ENCODE data around the gene CSTA.

CSTA gene

DNA sequence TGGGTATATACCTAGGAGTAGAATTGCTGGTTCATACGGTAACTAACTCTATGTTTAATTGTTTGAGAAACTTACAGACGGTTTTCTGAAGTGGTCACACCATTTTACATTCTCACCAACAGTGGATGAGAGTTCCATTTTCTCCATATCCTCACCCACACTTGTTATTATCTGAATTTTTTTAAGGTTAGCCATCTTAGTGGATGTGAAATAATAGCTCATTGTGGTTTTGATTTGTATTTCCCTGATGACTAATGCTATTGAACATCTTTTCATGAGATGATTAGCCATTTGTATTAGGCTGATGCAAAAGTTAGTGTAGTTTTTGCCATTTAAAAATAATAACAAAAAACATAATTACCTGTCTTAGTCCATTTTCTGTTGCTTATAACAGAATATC is 18.6 kb downstream of the CSTA start:
- no peaks in the 10 kb centered on the region for H3K36me3 ChIP-seq (replicated peaks)
- no peak for DNase-seq
- TF ChIP-seq, protein P1, sequence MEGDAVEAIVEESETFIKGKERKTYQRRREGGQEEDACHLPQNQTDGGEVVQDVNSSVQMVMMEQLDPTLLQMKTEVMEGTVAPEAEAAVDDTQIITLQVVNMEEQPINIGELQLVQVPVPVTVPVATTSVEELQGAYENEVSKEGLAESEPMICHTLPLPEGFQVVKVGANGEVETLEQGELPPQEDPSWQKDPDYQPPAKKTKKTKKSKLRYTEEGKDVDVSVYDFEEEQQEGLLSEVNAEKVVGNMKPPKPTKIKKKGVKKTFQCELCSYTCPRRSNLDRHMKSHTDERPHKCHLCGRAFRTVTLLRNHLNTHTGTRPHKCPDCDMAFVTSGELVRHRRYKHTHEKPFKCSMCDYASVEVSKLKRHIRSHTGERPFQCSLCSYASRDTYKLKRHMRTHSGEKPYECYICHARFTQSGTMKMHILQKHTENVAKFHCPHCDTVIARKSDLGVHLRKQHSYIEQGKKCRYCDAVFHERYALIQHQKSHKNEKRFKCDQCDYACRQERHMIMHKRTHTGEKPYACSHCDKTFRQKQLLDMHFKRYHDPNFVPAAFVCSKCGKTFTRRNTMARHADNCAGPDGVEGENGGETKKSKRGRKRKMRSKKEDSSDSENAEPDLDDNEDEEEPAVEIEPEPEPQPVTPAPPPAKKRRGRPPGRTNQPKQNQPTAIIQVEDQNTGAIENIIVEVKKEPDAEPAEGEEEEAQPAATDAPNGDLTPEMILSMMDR (IDR thresholded peaks at IDR 0.05; ENCODE audit: low read depth, low read length, missing control alignments), result no peak
- in situ Hi-C loops (cut with HindIII; ENCODE audit: low pct_ligation_motif_present, low sequenced_read_pairs), result no loop called here
- no peak overlapping the region for H3K4me3 ChIP-seq (ENCODE audit: low read depth, low read length)
- H3K27me3 ChIP-seq (replicated peaks), result no peaks in the 10 kb centered on the region
- no peak overlapping the region for H3K27ac ChIP-seq

DNA sequence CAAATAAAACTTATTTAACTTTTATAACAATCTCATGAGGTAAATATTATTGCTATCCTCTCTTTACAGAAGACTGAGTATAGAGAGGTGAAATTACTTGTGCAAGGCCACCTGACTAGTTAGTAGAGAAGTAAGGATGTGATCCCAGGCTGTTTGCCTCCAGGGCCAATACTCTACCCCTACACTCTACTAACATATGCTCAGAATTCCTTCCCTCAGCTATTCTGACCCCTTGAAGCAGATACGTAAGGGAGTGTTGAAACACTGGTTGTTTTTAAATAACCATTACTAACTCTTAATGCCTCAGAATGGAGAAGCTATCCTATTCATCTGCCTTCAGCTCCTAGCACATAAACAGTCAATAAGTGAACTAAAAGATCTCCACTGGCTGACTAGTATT is 24.1 kb downstream of the CSTA start:
- H3K27me3 ChIP-seq (replicated peaks), result no peaks in the 10 kb centered on the region
- no peak overlapping the region for H3K27ac ChIP-seq
- H3K4me3 ChIP-seq (ENCODE audit: low read depth, low read length), result no peak overlapping the region
- TF ChIP-seq, protein P1 (IDR thresholded peaks at IDR 0.05; ENCODE audit: low read depth, low read length, missing control alignments), result no peak
- H3K36me3 ChIP-seq (replicated peaks), result no peaks in the 10 kb centered on the region
- DNase-seq, result no peak
- in situ Hi-C loops (cut with HindIII; ENCODE audit: low pct_ligation_motif_present, low sequenced_read_pairs), result no loop called here

DNA sequence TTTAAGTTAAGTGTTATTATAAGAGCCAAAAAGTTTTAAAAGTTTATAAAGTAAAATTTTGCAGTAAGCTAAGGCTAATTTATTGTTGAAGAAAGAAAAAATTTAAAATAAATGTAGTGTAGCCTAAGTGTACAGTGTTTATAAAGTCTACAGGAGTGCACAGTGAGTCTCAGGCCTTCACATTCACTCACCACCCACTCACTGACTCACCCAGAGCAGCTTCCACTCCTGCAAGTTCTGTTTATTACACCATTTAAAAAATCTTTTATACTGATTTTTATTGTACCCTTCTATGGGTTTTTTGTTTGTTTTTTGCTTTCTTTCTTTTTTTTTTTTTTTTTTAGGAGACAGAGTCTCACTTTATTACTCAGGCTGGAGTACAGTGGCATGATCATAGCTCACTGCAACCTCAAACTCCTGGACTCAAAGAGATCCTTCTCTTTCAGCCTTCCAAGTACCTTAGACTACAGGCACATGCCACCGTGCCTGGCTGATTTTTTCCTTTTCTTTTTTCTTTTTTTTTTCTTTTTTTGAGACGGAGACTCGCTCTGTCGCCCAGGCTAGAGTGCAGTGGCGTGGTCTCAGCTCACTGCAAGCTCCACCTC is 25.9 kb downstream of the CSTA start:
- Histone ChIP-seq H3K36me3 (replicated peaks) (no peaks in the 10 kb centered on the region), H3K4me3 (ENCODE audit: low read depth, low read length) (no peak overlapping the region), H3K27me3 (replicated peaks) (no peaks in the 10 kb centered on the region), H3K27ac (no peak overlapping the region)
- peak; percentile 71 for DNase-seq
- in situ Hi-C loops (cut with HindIII; ENCODE audit: low pct_ligation_motif_present, low sequenced_read_pairs), result no loop called here
- TF ChIP-seq, protein P1 (IDR thresholded peaks at IDR 0.05; ENCODE audit: low read depth, low read length, missing control alignments), result no peak

DNA sequence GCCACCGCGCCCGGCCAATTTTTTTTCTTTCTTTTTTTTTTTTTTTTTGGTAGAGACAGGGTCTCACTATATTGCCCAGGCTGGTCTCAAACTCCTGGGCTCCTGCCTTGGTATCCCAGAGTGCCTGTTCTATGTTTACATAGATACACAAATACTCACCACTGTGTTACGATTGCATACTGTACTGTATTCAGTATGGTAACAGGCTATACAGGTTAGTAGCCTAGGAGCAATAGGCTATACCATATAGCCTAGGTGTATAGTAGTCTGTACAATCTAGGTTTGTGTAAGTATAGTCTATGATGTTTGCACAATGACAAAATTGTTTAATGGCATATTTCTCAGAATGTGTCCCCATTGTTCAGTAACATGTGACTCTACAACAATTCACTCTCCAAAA is 26.6 kb downstream of the CSTA start:
- H3K36me3 ChIP-seq (replicated peaks), result no peaks in the 10 kb centered on the region
- no peaks in the 10 kb centered on the region for H3K27me3 ChIP-seq (replicated peaks)
- TF ChIP-seq, protein P1 (IDR thresholded peaks at IDR 0.05; ENCODE audit: low read depth, low read length, missing control alignments), result no peak
- H3K27ac ChIP-seq, result no peak overlapping the region
- no peak overlapping the region for H3K4me3 ChIP-seq (ENCODE audit: low read depth, low read length)
- in situ Hi-C loops (cut with HindIII; ENCODE audit: low pct_ligation_motif_present, low sequenced_read_pairs), result no loop called here
- no peak for DNase-seq

DNA sequence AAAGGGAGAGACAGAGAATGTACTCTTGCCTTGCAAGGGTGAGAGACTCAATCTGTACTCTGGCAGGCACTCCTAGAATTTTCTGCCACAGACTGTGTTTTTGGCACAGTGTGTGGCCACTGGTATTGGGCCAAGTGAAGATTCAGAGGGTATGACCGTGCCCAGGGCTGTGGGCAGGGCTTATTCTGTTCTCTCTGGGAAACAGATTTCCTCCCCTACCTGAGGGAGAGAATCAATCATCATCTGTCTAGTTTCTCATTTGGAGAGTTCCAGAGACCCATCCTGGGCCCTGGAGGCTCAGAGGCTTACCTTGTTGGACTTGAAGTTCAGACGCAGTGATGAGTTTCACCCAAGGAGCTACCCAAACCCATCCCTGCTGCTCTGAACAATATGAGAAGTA is 28.2 kb downstream of the CSTA start:
- in situ Hi-C loops (cut with HindIII; ENCODE audit: low pct_ligation_motif_present, low sequenced_read_pairs), result no loop called here

More for the DNA sequence above, 28.2 kb downstream of the CSTA start:
- TF ChIP-seq, protein P1 (IDR thresholded peaks at IDR 0.05; ENCODE audit: low read depth, low read length, missing control alignments), result no peak
- no peaks in the 10 kb centered on the region for H3K36me3 ChIP-seq (replicated peaks)
- no peak overlapping the region for H3K27ac ChIP-seq
- no peaks in the 10 kb centered on the region for H3K27me3 ChIP-seq (replicated peaks)
- DNase-seq, result no peak
- H3K4me3 ChIP-seq (ENCODE audit: low read depth, low read length), result no peak overlapping the region
